Suppressor macrophage treated with lipopolysaccharide for 4 hours (primary cell): ENCODE data around the gene SH3BGR.

Source experiments
- DNase-seq: peaks from one replicate; pipeline ENCODE4 v3.0.0-alpha.2; 2020

Gene SH3BGR

DNA sequence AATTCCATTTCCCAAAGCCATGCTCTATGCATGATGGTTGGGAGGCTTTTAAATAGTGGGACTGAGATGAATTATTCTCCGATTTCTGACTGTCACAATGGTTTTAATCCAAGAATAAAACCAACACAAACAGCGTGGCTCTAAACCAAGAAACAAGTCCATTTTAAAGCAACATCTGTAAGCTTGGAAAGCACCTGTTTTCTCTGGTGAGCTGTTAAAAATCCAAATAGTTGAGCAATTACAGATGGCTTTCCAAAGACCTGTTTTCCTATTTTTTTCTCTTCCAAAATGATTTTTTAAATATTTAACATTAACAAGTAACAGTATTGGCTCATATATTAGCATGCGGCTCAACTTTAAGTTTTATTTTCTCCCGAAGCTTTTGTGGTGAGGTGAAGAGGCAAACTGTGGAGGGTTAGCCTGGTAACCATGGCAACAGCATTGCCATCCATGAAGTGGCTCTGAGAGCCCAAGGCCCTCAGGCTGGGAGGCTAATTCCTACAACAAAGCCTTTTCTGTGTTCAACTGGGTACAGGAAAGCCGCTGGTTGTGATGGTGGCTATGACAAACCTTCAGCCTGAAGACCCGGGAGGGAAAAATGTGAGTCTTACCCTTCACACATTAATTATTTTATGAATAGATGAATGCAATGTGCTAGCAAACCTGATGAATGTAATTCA lies 104.3 kb downstream of the SH3BGR start:
- DNase-seq = no peak

DNA sequence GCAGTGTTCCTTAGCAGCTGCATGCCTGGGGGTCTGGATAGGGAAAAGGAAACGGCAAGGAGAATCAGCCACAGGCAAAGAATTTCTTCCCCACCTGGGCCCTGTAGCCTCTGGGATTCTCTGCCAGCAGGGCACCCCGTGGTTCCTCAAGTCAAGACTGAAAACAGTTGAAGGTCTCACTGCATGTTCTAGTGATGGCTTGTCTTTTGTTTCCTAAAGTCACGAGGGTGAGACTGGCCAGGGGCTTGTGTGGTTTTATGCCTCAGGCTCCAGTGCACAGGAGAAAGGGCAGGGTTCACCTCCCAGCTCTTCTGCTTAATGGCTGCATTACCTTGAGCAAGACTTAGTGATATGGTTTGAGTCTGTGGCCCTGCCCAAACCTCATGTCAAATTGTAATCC lies 107.7 kb downstream of the SH3BGR start:
- no peak for DNase-seq

DNA sequence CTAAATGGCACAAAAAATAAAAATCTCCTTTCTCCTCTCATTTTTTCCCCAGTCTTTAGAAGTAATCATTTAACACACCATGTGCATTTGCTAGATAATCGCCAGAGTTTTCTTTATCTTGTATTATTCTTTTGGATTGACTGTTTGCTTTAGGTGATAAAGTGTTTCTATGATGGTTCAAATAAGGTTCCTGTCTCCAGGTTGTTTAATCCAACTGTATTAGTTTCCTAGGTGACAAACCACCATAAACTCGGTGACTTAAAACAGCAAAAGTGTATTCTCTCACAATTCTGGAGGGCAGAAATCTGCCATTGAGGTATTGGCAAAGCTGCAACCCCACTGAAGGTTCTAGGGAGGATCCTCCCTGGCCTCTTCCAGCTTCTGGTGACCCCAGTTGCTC lies 109.4 kb downstream of the SH3BGR start:
- DNase-seq = no peak

DNA sequence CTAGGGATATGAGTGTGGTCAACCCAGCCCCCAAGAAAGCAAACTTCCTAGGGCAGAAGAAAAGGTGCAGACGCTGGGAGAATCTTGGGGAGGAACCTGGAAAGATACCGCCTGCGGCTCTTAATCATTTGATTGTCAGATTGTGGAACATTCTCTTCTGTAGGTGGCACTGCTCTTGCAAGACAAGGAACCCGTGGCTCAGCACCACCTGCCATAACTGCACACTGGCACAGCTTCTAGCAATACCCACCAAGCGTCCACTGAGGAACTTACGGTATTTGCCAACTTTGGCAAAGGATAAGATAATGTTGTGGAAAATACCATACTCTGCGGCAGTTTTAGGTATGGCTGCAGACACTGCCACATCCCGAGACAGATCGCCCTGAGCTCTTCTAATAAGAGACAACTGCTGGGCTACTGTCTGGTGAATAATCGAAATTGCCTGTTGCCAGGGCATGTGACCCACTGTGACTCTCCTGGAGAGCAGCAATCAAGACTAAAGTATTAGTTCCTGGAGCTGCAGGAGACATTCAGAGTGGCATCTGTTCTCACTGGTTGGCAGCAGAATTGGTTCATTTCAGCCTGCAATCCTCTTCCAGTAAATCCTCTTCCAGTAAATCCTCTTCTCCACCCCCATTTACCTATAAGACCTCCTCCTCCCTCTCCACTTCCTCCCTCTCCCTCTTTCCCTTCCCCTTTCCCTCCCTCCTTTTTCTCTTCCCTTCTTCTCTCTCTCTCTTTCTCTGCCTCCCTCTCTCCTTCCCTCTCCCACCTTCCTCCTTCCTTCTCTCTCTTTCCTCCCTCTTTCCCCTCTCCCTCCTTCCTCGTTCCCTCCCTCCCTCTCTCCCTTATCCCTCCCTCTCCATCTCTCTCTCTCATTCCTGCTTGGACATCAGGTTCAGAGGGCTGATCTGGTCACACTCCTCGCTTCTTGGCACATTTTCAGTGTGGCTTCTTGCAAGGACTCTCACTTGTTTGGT lies 111.3 kb downstream of the SH3BGR start:
- no peak for DNase-seq

DNA sequence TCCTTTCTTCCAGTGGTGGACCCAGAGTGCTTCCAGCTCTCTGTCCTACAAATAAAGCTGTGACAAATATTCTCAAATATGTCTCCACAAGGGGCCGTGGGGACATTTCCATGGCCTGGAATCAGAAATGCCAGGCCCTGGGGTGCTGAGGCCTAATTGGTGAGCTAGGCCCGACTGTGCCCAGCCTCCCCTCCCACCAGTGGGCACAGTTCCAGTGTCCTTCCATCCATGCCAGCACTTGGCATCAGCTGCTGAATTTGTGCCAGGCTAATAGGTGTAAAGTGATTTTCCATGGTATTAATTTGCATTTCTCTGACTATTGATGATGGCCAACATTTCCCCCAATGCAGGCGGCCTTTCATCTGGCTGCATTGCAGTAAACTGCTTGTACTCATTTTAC lies 112.4 kb downstream of the SH3BGR start:
- DNase-seq = no peak
